ENCODE results near the gene BCAR1. TPM values are rescaled to one million over a fixed set of nuclear protein-coding genes. Genes with fewer than 3 reads are reported as not detected.

The BCAR1 gene
- total and polyA plus RNA-seq, 2 of the 13 experiments (the other 11 are each of a cell fraction or from before 2014, with no cell fraction given) = 48.1 to 51.7 TPM

DNA sequence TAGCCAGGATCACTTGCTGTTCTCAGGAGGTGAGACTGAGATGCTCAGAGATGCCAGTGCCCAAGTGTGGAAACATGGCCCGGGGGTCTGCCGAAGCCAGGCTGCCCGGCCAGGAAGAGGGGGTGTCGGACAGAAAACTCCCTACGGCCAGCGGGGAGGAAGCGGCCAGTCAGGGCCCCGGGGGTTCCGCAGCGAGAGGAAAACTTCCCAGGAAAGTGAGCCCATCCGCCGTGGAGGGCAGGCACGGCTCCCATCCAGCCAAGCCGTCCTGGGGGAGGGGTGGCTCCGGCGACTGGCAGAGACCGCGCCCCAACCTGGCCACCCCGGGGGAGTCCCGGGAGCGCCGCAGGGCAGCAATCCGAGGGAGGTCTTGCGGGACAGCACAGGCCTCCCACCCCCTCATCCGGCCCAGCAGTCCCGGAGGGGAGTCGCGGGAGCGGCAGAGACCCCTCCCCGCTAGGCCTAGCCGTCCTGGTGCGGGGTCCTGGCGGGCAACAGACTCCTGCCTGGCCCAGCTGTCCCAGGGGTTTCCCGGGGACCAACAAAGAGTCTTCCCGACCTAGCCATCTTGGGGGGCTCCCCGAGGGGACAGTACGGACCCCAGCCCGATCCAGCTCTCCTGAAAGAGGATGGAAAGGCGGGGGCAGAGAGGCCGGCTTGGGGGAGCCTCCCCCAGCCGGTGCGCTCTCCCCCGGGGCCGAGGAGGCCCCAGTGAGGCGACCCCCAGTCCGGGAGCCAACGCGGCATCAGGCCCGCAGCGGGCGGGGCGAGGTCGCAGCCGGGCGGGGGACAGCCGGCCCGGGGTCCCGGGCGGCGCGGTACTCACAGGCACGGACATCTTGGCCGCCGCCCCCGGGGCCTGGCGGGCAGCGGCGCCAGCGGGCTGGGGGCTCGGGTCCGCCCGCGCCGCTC, 13.8 kb upstream of the BCAR1 start:
- intact Hi-C loops (cut with micrococcal nuclease; ENCODE audit: unreplicated experiment) (loop anchor here (2.0 to 5.0 kb wide), 2 partner anchors 20 to 197 kb away; partner anchors contain the start of gene TMEM170A), in situ Hi-C loops (cut with HindIII; ENCODE audit: extremely low pct_ligation_motif_present, low pct_unique_long_range_greater_than_20kb) (loop anchor here (5.0 kb wide), 1 partner anchor 42 kb away; no protein-coding TSS in a partner anchor)
- peaks cover 34% of the 10 kb centered on the region for H4K20me1 ChIP-seq (ENCODE audit: insufficient read depth, low read length)
- BruUV-seq (replicated peaks) = no TSS peak
- H3K79me2 ChIP-seq (ENCODE audit: insufficient read depth, low read length) = peaks cover 52% of the 10 kb centered on the region
- peak overlapping the region; percentile 61 for H3K27ac ChIP-seq (ENCODE audit: extremely low read length, insufficient read depth, low read length)
- H3K27me3 ChIP-seq (ENCODE audit: control insufficient read depth in 1 of 2, insufficient read depth in 2 of 2, low read length in 2 of 2) = no peaks in the 10 kb centered on the region
- 1% methylated on average over 46 of the region's 74 CpGs for WGBS (ENCODE audit: low lambda C conversion rate)
- H2AFZ ChIP-seq (ENCODE audit: low read length) = no peak overlapping the region
- ATAC-seq (no peak), DNase-seq (ENCODE audit: low spot score) (no peak), FAIRE-seq (no peak)
- CTCF ChIA-PET (ENCODE audit: low intra/inter-chr PET ratio, low total read pairs) = no interaction called here
- peaks cover 70% of the 10 kb centered on the region for H3K4me1 ChIP-seq (ENCODE audit: insufficient read depth, low read length)
- H3K4me3 ChIP-seq (replicated peaks in 1 of 3; ENCODE audit: insufficient read depth in 1 of 3, low read depth in 2 of 3, low read length in 3 of 3) = peak overlapping the region; percentile 92 to 99 (median 96)
- peak overlapping the region; percentile 96 for H3K9ac ChIP-seq (ENCODE audit: insufficient read depth, low read depth, low read length)
- peaks cover 0 to 3% of the 10 kb centered on the region in 2 experiments; a peak in 1 of 5 replicates for H3K36me3 ChIP-seq (replicated peaks in 1 of 2; ENCODE audit: control insufficient read depth in 1 of 2, insufficient read depth in 2 of 2, low read length in 2 of 2)
- no peaks in the 10 kb centered on the region for H3K9me3 ChIP-seq (ENCODE audit: low read length)
- POLR2A ChIA-PET = interaction anchor here (1.2 to 9.3 kb wide), 8 partner anchors 13 to 47 kb away, joined by 3 to 151 read pairs (median 40); partner anchors contain the start of gene BCAR1
- peak overlapping the region; percentile 98 for H3K4me2 ChIP-seq (ENCODE audit: low read depth, low read length)
- TF ChIP-seq ETV5 (CRISPR knock-in tag; IDR thresholded peaks at IDR 0.05; ENCODE audit: borderline replicate concordance) = 0 out of 2 replicates have a peak, but pooled peaks have one; percentile 7
- TF ChIP-seq, protein P1, sequence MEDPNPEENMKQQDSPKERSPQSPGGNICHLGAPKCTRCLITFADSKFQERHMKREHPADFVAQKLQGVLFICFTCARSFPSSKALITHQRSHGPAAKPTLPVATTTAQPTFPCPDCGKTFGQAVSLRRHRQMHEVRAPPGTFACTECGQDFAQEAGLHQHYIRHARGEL (CRISPR knock-in tag; IDR thresholded peaks at IDR 0.05) = peak; percentile 56; the same call in 1 of the 2 replicates
- no peak for TF ChIP-seq ZSCAN12 (CRISPR knock-in tag; IDR thresholded peaks at IDR 0.05)
- 0 out of 2 replicates have a peak, but pooled peaks have one; percentile 16 for TF ChIP-seq NR2F2 (IDR thresholded peaks at IDR 0.05; ENCODE audit: borderline replicate concordance, low read depth)
- TF ChIP-seq, protein P2, sequence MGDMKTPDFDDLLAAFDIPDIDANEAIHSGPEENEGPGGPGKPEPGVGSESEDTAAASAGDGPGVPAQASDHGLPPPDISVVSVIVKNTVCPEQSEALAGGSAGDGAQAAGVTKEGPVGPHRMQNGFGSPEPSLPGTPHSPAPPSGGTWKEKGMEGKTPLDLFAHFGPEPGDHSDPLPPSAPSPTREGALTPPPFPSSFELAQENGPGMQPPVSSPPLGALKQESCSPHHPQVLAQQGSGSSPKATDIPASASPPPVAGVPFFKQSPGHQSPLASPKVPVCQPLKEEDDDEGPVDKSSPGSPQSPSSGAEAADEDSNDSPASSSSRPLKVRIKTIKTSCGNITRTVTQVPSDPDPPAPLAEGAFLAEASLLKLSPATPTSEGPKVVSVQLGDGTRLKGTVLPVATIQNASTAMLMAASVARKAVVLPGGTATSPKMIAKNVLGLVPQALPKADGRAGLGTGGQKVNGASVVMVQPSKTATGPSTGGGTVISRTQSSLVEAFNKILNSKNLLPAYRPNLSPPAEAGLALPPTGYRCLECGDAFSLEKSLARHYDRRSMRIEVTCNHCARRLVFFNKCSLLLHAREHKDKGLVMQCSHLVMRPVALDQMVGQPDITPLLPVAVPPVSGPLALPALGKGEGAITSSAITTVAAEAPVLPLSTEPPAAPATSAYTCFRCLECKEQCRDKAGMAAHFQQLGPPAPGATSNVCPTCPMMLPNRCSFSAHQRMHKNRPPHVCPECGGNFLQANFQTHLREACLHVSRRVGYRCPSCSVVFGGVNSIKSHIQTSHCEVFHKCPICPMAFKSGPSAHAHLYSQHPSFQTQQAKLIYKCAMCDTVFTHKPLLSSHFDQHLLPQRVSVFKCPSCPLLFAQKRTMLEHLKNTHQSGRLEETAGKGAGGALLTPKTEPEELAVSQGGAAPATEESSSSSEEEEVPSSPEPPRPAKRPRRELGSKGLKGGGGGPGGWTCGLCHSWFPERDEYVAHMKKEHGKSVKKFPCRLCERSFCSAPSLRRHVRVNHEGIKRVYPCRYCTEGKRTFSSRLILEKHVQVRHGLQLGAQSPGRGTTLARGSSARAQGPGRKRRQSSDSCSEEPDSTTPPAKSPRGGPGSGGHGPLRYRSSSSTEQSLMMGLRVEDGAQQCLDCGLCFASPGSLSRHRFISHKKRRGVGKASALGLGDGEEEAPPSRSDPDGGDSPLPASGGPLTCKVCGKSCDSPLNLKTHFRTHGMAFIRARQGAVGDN (CRISPR knock-in tag; IDR thresholded peaks at IDR 0.05) = peak; percentile 73
- 0 out of 2 replicates have a peak, but pooled peaks have one; percentile 30 for TF ChIP-seq ZNF572 (CRISPR knock-in tag; IDR thresholded peaks at IDR 0.05)
- no peak for TF ChIP-seq ARID2 (CRISPR knock-in tag; IDR thresholded peaks at IDR 0.05; ENCODE audit: borderline replicate concordance)
- TF ChIP-seq ZNF549 (CRISPR knock-in tag; IDR thresholded peaks at IDR 0.05) = no peak
- TF ChIP-seq, protein P3, sequence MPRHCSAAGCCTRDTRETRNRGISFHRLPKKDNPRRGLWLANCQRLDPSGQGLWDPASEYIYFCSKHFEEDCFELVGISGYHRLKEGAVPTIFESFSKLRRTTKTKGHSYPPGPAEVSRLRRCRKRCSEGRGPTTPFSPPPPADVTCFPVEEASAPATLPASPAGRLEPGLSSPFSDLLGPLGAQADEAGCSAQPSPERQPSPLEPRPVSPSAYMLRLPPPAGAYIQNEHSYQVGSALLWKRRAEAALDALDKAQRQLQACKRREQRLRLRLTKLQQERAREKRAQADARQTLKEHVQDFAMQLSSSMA (CRISPR knock-in tag; IDR thresholded peaks at IDR 0.05) = peak; percentile 58; the same call in 1 of the 2 replicates
- TF ChIP-seq NRL (CRISPR knock-in tag; IDR thresholded peaks at IDR 0.05; ENCODE audit: borderline replicate concordance) = 0 out of 2 replicates have a peak, but pooled peaks have one; percentile 36
- TF ChIP-seq KDM5B (CRISPR knock-in tag; IDR thresholded peaks at IDR 0.05; ENCODE audit: borderline replicate concordance) = peak; percentile 66
- peak; percentile 63; the same call in 1 of the 2 replicates for TF ChIP-seq ZNF776 (CRISPR knock-in tag; IDR thresholded peaks at IDR 0.05)

All from HepG2 (cell line).